Measurements from ENCODE around the gene SYNE3.

DNA sequence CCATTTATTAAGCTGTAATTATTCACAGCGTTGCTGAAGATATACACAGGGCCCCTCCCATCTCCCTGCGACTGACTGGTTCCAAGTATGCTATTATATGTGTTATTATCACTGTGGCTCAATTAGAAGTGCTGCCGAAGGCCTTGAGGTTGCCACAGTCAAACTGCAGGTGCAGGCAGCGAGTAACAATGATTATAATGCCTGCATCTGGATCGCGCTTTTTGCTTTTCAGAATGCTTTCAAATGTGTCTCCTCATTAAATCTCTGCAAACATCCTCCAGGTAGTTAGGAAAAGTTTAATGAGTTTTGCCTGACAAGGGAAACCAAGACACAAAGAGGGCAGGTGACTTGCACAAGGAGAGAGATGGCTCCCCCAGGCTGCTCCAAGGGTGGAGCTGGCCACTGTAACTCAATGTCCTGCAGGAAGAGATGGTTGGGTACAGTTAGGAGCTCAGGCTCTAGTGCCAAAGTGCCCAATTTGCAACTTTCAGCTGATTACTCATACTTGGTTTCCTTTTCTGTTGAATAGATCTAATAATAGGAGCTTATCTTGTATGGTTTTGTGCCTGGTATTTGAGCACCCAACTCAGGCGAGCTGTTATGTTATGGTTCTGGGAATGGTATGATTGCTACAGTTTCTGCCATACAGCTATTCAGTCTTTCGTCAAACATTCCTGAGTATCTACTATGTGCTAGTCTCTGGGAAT lies 1.7 kb upstream of the SYNE3 start:
- TF ChIP-seq, protein P1, sequence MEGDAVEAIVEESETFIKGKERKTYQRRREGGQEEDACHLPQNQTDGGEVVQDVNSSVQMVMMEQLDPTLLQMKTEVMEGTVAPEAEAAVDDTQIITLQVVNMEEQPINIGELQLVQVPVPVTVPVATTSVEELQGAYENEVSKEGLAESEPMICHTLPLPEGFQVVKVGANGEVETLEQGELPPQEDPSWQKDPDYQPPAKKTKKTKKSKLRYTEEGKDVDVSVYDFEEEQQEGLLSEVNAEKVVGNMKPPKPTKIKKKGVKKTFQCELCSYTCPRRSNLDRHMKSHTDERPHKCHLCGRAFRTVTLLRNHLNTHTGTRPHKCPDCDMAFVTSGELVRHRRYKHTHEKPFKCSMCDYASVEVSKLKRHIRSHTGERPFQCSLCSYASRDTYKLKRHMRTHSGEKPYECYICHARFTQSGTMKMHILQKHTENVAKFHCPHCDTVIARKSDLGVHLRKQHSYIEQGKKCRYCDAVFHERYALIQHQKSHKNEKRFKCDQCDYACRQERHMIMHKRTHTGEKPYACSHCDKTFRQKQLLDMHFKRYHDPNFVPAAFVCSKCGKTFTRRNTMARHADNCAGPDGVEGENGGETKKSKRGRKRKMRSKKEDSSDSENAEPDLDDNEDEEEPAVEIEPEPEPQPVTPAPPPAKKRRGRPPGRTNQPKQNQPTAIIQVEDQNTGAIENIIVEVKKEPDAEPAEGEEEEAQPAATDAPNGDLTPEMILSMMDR (IDR thresholded peaks at IDR 0.05) = no peak
- TF ChIP-seq, protein P2, sequence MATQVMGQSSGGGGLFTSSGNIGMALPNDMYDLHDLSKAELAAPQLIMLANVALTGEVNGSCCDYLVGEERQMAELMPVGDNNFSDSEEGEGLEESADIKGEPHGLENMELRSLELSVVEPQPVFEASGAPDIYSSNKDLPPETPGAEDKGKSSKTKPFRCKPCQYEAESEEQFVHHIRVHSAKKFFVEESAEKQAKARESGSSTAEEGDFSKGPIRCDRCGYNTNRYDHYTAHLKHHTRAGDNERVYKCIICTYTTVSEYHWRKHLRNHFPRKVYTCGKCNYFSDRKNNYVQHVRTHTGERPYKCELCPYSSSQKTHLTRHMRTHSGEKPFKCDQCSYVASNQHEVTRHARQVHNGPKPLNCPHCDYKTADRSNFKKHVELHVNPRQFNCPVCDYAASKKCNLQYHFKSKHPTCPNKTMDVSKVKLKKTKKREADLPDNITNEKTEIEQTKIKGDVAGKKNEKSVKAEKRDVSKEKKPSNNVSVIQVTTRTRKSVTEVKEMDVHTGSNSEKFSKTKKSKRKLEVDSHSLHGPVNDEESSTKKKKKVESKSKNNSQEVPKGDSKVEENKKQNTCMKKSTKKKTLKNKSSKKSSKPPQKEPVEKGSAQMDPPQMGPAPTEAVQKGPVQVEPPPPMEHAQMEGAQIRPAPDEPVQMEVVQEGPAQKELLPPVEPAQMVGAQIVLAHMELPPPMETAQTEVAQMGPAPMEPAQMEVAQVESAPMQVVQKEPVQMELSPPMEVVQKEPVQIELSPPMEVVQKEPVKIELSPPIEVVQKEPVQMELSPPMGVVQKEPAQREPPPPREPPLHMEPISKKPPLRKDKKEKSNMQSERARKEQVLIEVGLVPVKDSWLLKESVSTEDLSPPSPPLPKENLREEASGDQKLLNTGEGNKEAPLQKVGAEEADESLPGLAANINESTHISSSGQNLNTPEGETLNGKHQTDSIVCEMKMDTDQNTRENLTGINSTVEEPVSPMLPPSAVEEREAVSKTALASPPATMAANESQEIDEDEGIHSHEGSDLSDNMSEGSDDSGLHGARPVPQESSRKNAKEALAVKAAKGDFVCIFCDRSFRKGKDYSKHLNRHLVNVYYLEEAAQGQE (IDR thresholded peaks at IDR 0.05; ENCODE audit: insufficient read depth in 1 of 2, low read depth in 2 of 2, low read length in 1 of 2) = no peak
- TF ChIP-seq TCF7L2 (IDR thresholded peaks at IDR 0.05; ENCODE audit: low read depth, low read length) = no peak
- no peak for TF ChIP-seq POLR2AphosphoS5 (IDR thresholded peaks at IDR 0.05; ENCODE audit: low read depth, low read length)
- TF ChIP-seq SIN3A (IDR thresholded peaks at IDR 0.05; ENCODE audit: borderline replicate concordance, insufficient read depth, low read depth, low read length) = no peak
